HG02571 (cell line): Measurements from ENCODE around the gene UBQLN2.
"Not testable (repeated sequence)": the region's sequence is repeated elsewhere in the genome, so short reads cannot be mapped to it uniquely, and the experiment has no call there.

Source experiments
- ATAC-seq: cut with Tn5 transposase; IDR thresholded peaks from one replicate; pipeline ENCODE4 v1.9.1; 2021; ENCODE audit warnings: mild to moderate bottlenecking, moderate library complexity; ENCODE audit not compliant: unreplicated experiment

UBQLN2 gene

GRCh38 chrX:56563231-56564161 is at the start of gene UBQLN2:
TSS of gene UBQLN2 (plus strand) at chrX:56563627. CDS start at chrX:56563874, 247 bp downstream.
- peak; percentile 75 for ATAC-seq

GRCh38 chrX:56519642-56520041 is 43.8 kb upstream of the UBQLN2 start:
- no peak for ATAC-seq

GRCh38 chrX:56529482-56530007 is 33.9 kb upstream of the UBQLN2 start:
- not testable (repeated sequence) for ATAC-seq

GRCh38 chrX:56530011-56530410 is 33.4 kb upstream of the UBQLN2 start:
- ATAC-seq = no peak

GRCh38 chrX:56550667-56551066 is 12.8 kb upstream of the UBQLN2 start:
- ATAC-seq = no peak

GRCh38 chrX:56554870-56555269 is 8.6 kb upstream of the UBQLN2 start:
- ATAC-seq = no peak

- ATAC-seq = no peak
Observed at GRCh38 chrX:56557376-56557929, 6.0 kb upstream of the UBQLN2 start.

GRCh38 chrX:56564164-56564885 is 898 bp downstream of the UBQLN2 start:
- ATAC-seq = no peak

GRCh38 chrX:56564921-56565840 is 1.8 kb downstream of the UBQLN2 start:
- ATAC-seq = no peak

- no peak for ATAC-seq
Observed at GRCh38 chrX:56569378-56570057, 6.1 kb downstream of the UBQLN2 start.

- ATAC-seq = no peak
Observed at GRCh38 chrX:56572975-56573374, 9.5 kb downstream of the UBQLN2 start.

- no peak for ATAC-seq
Observed at GRCh38 chrX:56574861-56575260, 11.4 kb downstream of the UBQLN2 start.

- ATAC-seq = no peak
Observed at GRCh38 chrX:56576721-56577120, 13.3 kb downstream of the UBQLN2 start.

- ATAC-seq = no peak
Observed at GRCh38 chrX:56588397-56589188, 25.2 kb downstream of the UBQLN2 start.

GRCh38 chrX:56591830-56592229 is 28.4 kb downstream of the UBQLN2 start:
- ATAC-seq = not testable (repeated sequence)

- ATAC-seq = no peak
Observed at GRCh38 chrX:56600141-56600540, 36.7 kb downstream of the UBQLN2 start.

GRCh38 chrX:56600987-56601386 is 37.6 kb downstream of the UBQLN2 start:
- no peak for ATAC-seq

- no peak for ATAC-seq
Observed at GRCh38 chrX:56615282-56615681, 51.9 kb downstream of the UBQLN2 start.
